DMS53 (cell line): ENCODE data around the gene BCL6.

Experiments used
- DNase-seq: peaks from one replicate; lab custom pipeline; 2025; lab: John Stamatoyannopoulos, UW

Gene BCL6

DNA sequence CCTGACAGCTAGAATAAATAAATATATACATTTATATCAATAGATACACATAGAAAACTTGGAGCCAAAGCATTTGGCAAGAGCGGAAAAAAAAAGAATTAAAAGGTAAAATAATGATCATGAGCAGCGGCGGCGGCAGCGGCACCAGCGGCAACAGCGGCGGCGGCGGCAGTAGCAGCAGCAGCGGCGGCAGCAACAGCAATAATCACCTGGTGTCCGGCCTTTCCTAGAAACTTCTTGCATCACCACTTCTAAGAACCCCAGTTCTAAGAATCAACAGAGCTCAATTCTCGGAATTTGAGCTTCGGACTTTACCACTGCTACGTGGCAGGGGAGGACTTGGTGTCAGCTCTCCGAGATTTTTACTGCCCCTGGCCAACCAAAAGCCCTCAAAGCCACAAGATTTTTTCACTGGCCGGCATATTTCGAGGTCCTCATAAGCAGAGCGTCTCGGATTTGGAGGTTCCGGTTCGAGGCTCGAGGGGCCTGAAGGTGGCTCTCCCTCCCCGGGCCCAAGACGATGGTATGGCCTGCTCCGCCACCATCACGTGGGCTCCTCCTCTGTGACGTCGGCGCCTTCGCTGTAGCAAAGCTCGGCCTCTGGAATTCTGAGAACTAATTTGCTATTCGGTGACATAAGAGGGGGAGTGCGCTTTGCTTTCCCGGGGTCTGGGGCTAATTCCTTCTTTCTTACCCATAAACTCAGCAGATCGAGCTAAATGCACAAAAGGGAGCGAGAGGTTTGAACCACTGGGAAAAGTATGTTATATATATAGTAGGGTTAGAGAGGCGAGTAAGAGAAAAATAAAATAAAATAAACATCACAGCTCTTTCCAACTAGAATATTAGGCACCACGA lies at the start of gene BCL6:
TSS of gene BCL6 (minus strand) at position 268 of the 858 bp plus-strand sequence. CDS start 11,775 bp downstream, outside the sequence.
- DNase-seq = peak; percentile 94

DNA sequence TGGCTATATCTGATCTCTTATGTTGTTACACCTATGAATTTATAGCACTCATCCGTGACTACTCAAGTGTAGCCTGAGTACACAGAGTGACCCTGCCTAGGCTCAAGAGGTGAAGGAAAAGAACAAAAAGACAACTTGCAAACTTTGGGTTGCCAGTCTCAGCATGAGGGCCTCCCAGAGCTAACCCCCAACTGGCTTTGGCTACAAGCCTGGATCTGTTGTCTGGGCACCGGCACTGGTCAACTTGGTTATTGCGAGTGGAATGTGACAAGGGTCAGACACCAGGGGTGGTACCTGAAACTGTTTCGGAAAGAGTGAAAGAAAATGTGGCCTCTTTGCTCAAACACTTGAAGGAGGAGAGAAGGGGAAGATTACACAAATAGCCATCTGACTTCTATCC lies 49.5 kb upstream of the BCL6 start:
- no peak for DNase-seq

DNA sequence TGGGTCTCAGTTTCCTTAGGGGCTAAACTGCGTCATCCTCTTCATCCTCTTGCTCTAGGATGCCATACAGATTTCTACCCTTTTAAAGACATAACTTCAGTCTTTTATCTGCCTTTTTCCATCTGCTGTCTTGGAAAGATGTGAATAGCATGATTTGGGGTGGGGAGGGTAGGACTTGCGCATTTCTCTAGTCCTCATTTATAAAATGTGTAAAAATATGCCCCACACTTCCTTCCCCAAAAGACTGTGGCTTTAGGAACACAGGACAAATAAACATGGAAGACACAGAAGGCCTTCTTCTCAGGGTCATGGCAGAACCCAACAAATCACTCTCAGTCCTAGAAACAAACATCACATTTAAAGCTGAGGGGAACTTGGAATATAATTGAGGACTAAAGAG lies 48.4 kb upstream of the BCL6 start:
- no peak for DNase-seq

DNA sequence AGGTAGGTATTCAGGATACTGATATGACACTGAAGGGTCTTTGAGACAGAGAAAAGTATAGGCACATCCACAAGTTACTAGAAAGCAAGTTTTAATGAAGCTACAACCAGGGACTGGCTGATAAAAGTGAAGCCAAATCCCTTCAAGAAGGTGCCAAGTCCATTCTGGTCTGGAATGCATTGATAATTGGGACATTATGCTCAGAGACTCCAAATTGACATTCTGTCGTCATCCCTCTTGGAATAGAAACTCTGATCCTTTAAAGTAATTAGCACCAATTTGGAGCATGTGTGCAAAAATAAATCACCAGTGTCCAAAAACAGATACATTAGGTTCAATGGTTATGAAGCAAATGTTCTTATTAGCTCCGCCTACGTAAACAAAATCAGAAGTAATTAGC lies 47.3 kb upstream of the BCL6 start:
- no peak for DNase-seq

DNA sequence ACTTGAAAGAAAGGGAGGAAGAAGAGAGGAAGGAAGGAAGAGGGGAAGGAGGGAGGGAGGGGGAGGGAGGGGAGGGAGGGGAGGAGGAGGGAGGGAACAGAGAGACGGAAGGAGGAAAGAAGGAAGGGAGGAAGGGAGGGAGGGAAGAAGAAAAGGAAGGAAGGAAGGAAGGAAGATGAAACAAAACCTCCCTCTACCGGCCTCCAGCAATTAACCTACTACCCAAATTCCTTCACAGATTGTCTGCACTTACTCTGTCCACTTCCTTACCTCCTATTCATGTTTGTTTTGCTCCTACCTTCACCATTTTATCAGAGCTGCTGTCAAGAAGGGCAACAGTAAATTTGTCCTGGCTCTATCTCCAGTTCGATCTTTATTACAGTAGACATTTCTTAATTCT lies 44.6 kb upstream of the BCL6 start:
- no peak for DNase-seq

DNA sequence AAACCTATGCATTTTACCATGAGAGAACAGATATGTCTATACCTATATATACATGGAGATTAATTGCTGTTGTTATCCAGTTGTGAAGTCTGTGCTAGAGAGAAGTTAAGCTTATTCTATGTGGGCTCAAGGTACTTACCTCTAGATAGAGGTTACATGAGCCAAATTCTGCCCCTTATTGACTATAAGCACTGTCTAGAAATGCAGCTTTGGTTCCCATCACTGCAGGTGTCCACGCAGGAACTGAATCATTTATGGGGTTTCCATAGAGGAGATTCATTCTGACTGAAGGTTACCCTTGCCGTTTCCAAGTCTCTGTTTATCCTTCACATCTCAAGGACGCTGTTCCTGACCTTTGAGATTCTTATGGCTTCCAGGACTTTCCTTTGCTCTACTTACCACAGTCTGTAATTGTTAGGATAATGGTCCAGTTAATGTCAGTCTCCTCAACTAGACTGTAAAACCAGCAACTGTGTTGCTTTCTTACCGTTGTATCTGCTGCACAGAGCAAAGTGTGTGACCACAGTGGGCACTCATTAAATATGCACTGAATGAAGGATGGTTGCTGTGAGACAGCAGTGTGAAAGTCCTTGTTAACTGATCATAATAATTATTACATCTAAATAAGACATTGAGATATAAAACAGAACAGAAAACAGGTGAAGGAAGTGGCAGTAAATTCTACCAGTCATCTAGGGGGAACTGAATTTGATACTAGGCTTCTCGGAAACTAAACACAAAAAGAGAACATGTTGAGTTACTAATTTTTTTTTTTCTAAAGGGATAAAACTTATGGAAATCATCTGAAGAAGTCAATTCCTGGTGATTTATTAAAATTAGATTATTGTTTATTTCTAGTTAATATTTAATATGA lies 44.0 kb upstream of the BCL6 start:
- DNase-seq = no peak

DNA sequence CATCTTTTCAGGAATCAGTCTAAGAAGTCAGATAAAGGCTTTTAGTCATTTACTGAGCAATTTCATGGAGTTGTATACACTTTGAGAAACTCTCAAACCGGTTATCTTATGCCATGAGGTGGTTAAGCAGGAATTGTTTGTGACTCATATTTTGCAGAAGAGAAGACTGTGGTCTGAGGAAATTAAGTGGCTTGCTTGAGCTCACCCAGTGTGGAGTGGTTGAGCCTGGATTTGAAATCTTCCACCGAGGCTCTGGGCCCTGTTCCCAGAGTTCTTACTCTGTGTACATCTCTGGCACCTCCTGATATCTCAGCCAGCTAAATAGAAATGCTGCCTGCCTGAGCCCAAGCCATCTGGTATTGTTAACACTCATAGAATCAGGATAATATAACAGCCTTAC lies 37.8 kb upstream of the BCL6 start:
- DNase-seq = peak; percentile 41

DNA sequence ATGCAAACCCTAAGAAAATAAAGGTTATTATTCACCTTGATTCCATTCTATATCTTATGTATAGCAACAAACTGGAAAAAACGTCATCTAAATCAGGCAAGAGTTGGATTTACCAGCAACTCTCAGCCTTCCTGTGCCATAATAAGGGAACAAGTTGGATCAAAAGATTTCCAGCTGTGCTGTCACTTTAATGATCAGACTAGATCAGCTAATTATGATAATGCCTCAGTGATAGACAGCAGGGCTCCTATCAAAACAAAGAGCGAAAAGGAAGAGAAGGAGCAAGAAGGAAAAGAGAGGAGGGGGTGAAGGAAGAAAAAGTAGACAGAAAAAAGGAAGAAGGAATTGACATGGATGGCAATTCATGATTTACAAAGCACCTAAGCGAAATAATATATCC lies 36.7 kb upstream of the BCL6 start:
- DNase-seq = no peak

DNA sequence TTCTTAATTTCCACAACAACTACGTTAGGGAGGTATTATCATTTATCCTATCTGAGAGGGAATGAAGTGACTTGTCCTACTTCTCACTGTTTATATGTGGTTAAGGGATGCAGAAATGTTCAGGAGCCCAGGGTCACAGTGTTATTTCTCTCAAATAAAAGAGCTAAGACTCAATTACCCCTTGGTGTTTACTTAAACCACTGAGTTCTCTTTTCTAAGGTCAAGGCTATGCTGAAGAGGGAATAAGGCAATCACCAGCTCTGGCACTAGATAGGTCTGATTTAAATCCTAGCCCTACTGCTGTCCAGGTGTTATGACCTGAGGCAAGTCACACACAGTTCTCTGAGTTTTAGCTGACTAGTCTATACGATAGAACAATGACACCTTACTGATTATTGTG lies 35.7 kb upstream of the BCL6 start:
- DNase-seq = no peak

DNA sequence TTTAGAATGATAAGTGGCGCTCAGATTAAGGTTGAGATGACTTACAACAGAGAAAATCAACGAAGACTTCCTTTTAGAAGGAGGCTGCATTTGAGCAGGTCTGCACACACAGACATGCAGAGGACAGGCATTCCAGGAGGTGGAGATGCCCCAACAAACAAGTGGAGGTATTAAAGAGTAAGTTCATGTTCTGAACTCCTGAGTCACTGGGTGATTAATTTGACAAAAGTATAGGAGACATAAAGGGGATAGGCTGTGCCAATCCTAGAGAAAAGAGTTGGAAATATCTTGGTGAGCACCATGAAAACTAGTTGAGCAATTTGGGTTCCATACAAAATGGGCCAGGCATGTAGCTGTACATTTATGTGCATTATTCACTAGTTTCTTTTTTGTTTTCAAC lies 33.5 kb upstream of the BCL6 start:
- DNase-seq = no peak

DNA sequence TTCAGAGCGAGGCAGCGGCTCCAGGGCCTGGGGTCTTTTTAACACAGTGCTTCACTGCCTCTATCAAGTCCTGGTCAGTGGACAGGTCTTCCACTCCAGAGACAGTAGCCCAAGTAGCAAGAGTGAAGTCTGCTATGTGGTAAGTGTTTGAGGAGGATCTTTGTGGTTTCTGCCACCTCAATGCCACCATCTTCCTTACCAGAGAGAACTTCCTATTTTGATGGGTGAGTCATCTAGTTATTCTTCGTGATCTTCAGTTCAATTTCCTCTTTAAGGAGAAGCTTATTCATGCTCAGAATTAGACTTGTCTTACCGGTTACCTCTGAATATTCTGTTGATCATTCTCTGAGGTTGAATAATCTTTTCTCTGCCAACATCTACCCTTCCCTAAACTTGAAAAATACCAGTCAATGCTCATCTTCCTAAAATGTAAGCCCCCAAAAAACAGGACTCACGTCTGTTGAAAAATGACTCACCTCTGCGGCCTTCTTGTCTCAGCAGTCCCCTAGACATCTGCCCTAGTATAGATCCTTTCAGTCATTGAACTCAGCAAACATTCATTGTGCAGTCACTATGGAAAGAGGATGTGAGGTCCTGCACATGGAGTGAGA lies 32.2 kb upstream of the BCL6 start:
- peak; percentile 4 for DNase-seq

DNA sequence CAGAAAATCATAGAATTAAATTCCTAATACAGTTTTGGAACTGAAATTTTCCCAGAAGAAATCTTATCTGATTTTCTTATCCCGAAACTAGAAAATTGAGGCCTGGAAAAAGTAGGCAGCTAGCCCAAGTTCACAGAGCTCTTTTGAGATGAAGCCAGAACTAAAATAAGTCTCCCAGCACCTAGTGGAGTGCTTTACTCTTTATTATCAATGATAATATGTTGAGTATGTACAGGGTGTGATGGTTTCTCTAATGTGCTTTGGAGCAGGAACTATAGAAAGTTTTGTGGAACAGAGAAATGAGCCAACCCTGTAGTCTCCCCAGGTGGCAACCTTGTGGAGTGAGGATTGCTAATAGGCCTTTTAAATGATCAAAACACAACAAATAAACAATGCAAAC lies 30.3 kb upstream of the BCL6 start:
- no peak for DNase-seq

DNA sequence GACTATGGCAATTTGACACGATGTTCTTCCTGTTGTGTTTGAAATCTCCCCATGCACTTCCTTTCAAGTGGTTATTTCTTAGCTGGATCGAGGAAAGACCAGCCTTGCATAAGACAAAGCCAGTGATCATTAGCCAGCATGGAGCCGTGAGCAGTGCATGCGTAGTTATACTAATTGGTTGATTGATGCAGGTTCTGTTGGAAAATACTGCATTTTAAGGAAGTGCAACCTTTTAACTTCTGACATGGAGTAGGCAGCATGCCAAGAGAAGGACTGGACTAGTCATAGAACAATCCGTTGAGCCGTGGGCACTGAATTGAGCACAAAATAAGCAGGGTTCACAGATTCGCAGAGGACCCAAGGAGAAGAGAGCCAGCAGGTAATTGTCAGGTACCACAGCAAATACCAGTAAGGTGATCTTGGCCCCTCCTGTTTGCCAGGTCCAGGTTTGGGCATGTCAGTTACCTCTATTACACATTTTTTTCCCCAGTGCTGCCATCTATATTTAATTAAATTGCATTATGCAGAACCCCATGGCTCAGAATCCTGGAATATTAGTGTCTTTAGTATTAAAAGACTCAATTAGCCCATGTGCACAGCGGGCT lies 29.0 kb upstream of the BCL6 start:
- no peak for DNase-seq

DNA sequence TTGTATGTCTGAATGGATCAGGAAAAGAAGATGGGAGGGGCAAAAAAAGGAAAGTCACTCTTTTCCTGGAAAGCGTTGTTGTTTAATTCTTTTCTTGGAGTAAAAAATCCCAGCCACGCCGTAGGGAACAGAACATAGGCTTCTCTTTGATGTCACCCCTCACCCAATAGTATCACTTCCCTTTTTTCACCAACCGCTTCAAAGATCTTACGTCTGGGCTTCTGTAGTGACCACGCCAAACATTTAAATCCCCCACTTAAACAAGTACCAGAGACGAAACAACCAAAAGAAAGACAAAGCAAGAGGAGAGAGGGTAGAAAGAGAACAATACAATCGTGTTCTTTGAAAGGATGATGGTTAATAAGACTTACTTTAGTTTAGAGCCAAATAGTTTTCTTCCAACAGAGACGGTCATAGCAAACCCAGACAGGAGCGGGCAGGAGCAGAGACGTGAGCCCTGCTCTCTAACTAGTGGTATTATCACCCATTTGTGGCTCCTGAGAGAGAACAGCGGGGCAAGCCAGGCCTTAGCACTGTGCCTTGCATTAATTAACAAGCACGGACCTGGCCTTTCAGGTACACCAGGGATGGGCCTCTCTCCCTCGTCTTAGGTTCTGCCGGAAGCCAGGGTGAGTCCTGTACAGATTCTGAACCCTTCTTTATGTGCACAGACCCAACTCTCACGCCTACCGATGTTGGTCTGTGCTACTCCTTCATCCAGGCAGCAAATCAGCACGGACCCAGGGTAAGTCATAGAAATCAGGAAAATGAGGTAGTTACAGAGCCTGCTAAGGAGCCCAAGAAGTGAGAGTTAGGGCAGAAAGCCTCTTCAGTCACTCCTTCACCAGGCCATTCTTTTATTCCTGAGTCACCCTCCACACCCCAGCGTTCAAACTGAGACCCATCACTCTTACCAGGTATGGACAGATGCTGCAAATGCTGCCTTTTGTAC lies 28.2 kb upstream of the BCL6 start:
- DNase-seq = no peak

DNA sequence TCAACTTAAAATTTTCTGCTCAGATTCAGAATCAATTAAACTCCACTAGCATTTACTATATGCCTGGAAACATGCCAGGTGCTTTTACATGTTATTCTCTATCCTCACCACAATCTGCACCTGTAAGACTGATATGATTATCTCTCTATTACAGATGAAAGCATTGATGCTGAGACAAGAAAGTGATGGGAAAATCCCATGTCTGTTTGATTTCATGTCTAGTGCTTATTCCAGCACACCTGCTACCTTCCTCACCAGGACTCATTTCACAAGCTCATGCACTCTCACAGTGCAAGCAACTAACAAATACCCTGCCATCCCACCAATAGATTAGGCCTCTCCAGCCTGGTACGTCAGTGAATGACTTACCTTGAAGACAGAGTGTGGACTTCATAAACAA lies 25.0 kb upstream of the BCL6 start:
- DNase-seq = peak; percentile 13

DNA sequence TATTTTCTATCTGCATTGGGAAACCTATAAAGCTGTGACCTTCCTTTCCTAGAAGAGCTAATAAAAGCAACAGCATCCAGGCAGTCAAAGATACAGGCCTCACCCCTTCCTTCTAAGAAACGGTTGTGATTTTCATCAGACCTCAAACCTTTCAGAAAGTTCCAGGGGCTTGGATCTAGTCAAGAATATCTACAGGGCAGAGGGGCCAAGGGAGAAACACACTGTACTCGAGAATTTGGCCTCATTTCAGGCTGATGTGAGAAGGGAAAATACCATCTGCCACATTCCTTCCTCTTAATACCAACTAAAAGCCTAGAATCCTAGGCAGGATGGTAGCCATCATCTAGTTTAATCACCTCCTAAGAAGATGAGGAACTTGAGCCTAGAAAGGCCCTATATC lies 24.5 kb upstream of the BCL6 start:
- no peak for DNase-seq

DNA sequence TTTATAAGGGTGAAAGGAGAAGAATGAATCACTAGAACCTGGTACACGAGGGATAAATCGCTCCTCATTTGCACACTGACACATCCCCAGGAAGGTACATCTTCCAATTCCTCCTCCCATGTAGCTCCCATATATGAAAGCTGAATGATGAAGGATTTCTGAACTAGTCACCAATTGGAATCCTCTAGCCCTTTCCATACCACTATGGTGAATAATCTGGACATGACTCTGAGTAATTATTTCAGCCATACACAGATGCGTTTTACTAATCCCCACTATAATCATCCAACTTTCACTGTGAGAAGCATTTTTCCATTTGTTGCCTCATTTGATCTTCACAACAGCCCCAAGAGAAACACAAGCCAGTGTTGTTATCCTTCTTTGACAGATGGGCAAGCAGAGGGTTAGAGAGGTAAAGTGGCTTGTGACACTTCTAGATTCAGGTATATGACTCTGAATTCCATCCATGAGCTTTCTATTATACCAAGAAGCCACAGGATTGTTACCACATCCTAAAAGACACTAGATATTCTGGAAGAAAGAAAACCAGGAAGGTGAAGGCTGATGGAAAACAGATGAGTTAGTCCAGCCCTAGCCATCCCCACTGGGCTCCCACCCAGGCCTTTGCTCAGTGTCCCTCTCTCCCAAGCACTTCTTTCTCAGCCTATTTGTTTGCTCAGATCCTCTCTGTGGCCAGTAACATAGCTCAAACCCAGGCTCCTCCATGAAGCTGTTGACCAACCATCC lies 22.2 kb upstream of the BCL6 start:
- DNase-seq = no peak

DNA sequence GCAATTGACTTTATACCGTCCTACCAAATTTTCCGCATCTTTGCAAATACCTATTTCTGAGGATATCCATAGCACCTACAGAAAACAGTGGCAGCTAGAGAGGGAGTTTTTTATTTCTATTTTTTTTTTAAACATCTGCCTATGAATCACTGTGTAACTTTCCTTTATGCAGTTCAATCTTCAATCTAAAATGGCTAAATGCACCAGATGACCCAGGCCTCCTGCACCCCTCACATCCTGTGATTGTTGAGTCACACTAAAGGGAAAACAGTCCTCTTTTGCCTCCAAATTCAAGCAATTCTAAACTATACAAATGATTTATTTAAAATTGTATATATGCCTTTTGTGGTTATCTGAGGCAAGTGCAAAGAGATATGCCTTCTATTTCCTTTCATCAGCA lies 20.1 kb upstream of the BCL6 start:
- no peak for DNase-seq

DNA sequence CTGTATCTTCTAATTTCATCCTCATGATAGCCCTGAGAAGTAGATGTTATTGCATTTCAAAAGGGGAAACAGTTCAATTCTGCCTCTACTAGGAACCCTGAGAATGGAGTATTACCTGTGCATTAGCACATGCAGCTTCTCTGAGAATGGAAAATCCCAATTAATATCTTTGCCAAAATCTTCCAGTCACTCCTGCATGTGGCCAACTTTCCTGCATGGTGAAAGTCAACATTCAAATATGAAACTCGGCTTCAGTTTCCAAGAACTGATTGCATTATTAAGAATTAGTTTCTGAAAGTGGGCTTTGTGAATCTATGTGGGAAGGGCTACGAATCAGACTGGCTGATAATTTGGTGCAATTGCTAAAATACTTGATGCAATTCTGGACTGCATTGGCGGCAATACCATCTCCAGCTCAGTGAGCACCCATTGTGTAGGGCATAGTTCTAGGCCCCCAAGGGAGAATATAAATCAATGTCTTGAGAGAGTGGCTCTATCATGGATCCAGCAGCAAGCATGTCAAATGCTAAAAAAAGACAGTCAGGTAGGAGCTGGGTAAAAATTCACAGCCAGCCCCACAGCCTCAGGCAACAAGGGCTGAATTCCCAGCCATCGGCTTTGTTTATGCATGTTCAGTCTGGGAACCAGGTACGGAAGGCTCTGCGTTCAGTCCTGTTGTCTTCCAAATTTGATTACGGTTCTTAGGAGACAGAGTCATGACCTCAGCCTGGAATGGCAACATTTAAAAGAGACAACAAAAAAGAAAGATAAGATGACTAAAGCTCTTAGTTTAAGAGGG lies 18.8 kb upstream of the BCL6 start:
- no peak for DNase-seq

DNA sequence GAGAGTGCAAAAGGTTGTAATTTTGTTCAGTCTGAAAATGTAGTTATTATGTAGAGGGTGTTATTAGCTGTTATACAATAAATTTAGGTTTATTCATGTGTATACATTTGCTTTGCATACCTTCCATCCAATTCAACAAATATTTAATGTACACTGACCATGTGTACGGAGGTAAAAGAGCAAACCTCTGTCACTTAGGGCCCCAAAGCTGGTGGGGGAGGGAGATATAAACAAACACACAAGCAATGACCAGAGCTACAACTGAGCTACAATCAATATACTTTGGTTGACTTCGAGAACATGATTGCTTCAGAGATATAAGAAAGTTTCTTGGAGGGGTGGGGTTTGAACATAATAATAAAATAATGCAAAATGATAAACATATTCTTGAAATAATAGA lies 17.5 kb upstream of the BCL6 start:
- no peak for DNase-seq
